ENCODE data around the gene MRPL27. TPM values are rescaled to one million over a fixed set of nuclear protein-coding genes. Genes with fewer than 3 reads are reported as not detected.
A peak's percentile ranks its signal among the peaks of the same experiment; 100 is the strongest.

Gene MRPL27
- total RNA-seq, 1 experiment from 2014 or later, result 106 TPM

DNA sequence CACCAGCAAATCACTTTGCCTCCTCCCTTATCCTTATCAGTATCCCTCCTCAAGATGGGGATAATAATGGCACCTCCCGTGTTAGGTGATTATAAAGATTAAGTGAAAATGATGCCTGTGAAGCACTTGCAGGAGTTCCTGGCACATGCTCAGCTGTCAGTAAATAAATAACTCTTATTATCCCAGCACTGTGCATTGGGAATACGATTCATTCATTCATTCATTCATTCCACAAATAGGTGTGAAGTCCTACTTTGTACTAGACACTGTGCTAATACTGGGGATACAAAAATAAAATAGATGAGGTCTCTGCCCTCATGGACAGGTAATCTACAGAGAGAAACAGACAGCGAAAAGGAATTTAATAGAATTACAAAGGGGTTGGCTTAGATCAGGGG is 25.1 kb downstream of the MRPL27 start:
- CTCF ChIA-PET, result no interaction called here
- no TSS peak for BruUV-seq (replicated peaks)

More for the DNA sequence above, 25.1 kb downstream of the MRPL27 start:
- no peak overlapping the region for H2AFZ ChIP-seq (ENCODE audit: low read depth, low read length, poor library complexity, severe bottlenecking)
- ATAC-seq, result no peak
- H3K9me2 ChIP-seq (ENCODE audit: insufficient read depth), result no peaks in the 10 kb centered on the region
- ChIA-PET POLR2A (interaction anchor here (1.4 kb wide), 1 partner anchor 28 kb away, joined by 3 read pairs; no protein-coding TSS in a partner anchor), RAD21 (ENCODE audit: low non-redundant PET in 1 of 2, low total read pairs in 2 of 2, uncharacterized antibody in 2 of 2, unreplicated experiment in 2 of 2) (no interaction called here)
- DNase-seq (ENCODE audit: low read depth, low spot score), result no peak
- peaks cover 51% of the 10 kb centered on the region for H3K79me2 ChIP-seq (ENCODE audit: insufficient read depth, low read length)
- H3K27ac ChIP-seq (ENCODE audit: low read depth, low read length), result no peak overlapping the region
- H3K9ac ChIP-seq (ENCODE audit: low read length), result no peak overlapping the region
- peak overlapping the region; percentile 100; the same call in 1 of the 2 replicates for H3K4me2 ChIP-seq (ENCODE audit: low read length)
- no peaks in the 10 kb centered on the region for H3K9me3 ChIP-seq (ENCODE audit: control insufficient read depth in 1 of 2, insufficient read depth in 1 of 2, low read depth in 1 of 2, low read length in 2 of 2)
- TF ChIP-seq ATF3 (IDR thresholded peaks at IDR 0.05) (no peak), JUND (IDR thresholded peaks at IDR 0.05) (no peak), EZH2 (IDR thresholded peaks at IDR 0.05) (no peak), ZFX (IDR thresholded peaks at IDR 0.05) (no peak), SIN3A (IDR thresholded peaks at IDR 0.05; ENCODE audit: low read depth) (no peak), EGR1 (IDR thresholded peaks at IDR 0.05; ENCODE audit: low read depth) (no peak), REST (IDR thresholded peaks at IDR 0.05; ENCODE audit: low read depth) (no peak), YY1 (IDR thresholded peaks at IDR 0.05; ENCODE audit: extremely low read depth, insufficient replicate concordance, low read depth, low read length) (no peak)
- no peak overlapping the region for H3K4me3 ChIP-seq (replicated peaks in 1 of 2; ENCODE audit: low read depth in 1 of 2, low read length in 2 of 2)
- H3K4me1 ChIP-seq (ENCODE audit: control insufficient read depth in 1 of 2, insufficient read depth in 2 of 2, low read length in 2 of 2), result peaks cover 12 to 34% of the 10 kb centered on the region in 2 experiments
- H3K27me3 ChIP-seq (ENCODE audit: insufficient read depth, low read length), result no peaks in the 10 kb centered on the region
- intact Hi-C loops (cut with micrococcal nuclease), result no loop called here
- H3K36me3 ChIP-seq (ENCODE audit: control insufficient read depth in 1 of 2, insufficient read depth in 2 of 2, low read length in 2 of 2), result no peaks in the 10 kb centered on the region
- no peaks in the 10 kb centered on the region for H4K20me1 ChIP-seq (ENCODE audit: insufficient read depth)

Measured in HCT116 (cell line).